Smooth muscle cell (in vitro differentiated cells): ENCODE results near the gene SGCD. TPM values are rescaled to one million over a fixed set of nuclear protein-coding genes. Genes with fewer than 3 reads are reported as not detected.

ENCODE experiments used
- DNase-seq: peaks from one replicate; lab custom pipeline; 2025; ENCODE audit not compliant: unreplicated experiment; lab: John Stamatoyannopoulos, UW
- H2AFZ ChIP-seq: fragments of 200-600 bp; sonication (generic); 2 replicates; pipeline ENCODE4 v1.6.0; 2016; ENCODE audit warnings: antibody characterized with exemption, low read depth, mild to moderate bottlenecking
- H3F3A ChIP-seq: fragments of 200-600 bp; sonication (generic); 2 replicates; pipeline ENCODE4 v1.6.0; 2017; ENCODE audit warnings: antibody characterized with exemption, low read depth
- H3K27ac ChIP-seq: fragments of 200-600 bp; sonication (generic); 2 replicates; pipeline ENCODE4 v1.5.1; 2016; ENCODE audit warnings: low read depth, mild to moderate bottlenecking
- H3K27me3 ChIP-seq: fragments of 200-600 bp; sonication (generic); 2 replicates; pipeline ENCODE4 v1.6.1; 2016; ENCODE audit warnings: low read depth, mild to moderate bottlenecking
- H3K36me3 ChIP-seq: fragments of 200-600 bp; sonication (generic); 2 replicates; pipeline ENCODE4 v1.5.1; 2016; ENCODE audit warnings: low read depth
- H3K4me1 ChIP-seq: fragments of 200-600 bp; sonication (generic); 2 replicates; pipeline ENCODE4 v1.5.1; 2016; ENCODE audit warnings: low read depth
- H3K4me2 ChIP-seq: fragments of 200-600 bp; sonication (generic); 2 replicates; pipeline ENCODE4 v1.6.0; 2016; ENCODE audit warnings: mild to moderate bottlenecking
- H3K4me3 ChIP-seq: fragments of 200-600 bp; sonication (generic); 2 replicates; pipeline ENCODE4 v1.5.1; 2016; ENCODE audit warnings: mild to moderate bottlenecking
- H3K79me2 ChIP-seq: fragments of 200-600 bp; sonication (generic); 2 replicates; pipeline ENCODE4 v1.6.0; 2016; ENCODE audit warnings: low read depth, mild to moderate bottlenecking
- H3K9ac ChIP-seq: fragments of 200-600 bp; sonication (generic); 2 replicates; pipeline ENCODE4 v1.6.0; 2016; ENCODE audit warnings: low read depth
- H3K9me3 ChIP-seq: fragments of 200-600 bp; sonication (generic); replicated peaks from 2 replicates; pipeline ENCODE4 v1.5.1; 2016; ENCODE audit warnings: low read depth
- H4K20me1 ChIP-seq: fragments of 200-600 bp; sonication (generic); 2 replicates; pipeline ENCODE4 v1.6.0; 2016; ENCODE audit warnings: low read depth
- CTCF ChIP-seq: fragments of 200-600 bp; sonication (generic); IDR thresholded peaks from 2 replicates; pipeline ENCODE4 v1.5.1; 2017; ENCODE audit warnings: borderline replicate concordance, mild to moderate bottlenecking, antibody characterized with exemption; ENCODE audit not compliant: insufficient read depth, poor library complexity, severe bottlenecking
- WGBS: methylation state at CpG from one replicate; pipeline ENCODE4 v1.1.7; 2016; ENCODE audit warnings: low lambda C conversion rate; 5-methylcytosine and 5-hydroxymethylcytosine counted together
- polyA plus RNA-seq: library from polyadenylated mRNA; unstranded; fragments of >200 nt; fragmentation: Nextera tagmentation; extraction: Ambion mirVana; gene quantifications from 2 replicates; pipeline ENCODE4 v1.2.1, GENCODE V29; 2016
- total RNA-seq: library from RNA; depleted of rRNA; stranded (reverse); fragments of >200 nt; gene quantifications from 2 replicates; pipeline ENCODE4 v1.2.3, GENCODE V29; 2014

SGCD gene
- total and polyA plus RNA-seq, 2 experiments from 2014 or later: 1.6 to 3.5 TPM

- H3K27me3 ChIP-seq: no peaks in the 10 kb centered on the region
- H3K4me3 ChIP-seq: no peak overlapping the region
- no peaks in the 10 kb centered on the region for H3F3A ChIP-seq
- H3K27ac ChIP-seq: no peak overlapping the region
- H3K4me2 ChIP-seq: no peak overlapping the region
- no peaks in the 10 kb centered on the region for H3K79me2 ChIP-seq
- DNase-seq: no peak
- no peak overlapping the region for H3K9ac ChIP-seq
- H3K4me1 ChIP-seq: no peaks in the 10 kb centered on the region
- no peak overlapping the region for H2AFZ ChIP-seq
- H4K20me1 ChIP-seq: no peaks in the 10 kb centered on the region
- no peaks in the 10 kb centered on the region for H3K9me3 ChIP-seq
- no peak for TF ChIP-seq CTCF
- no peaks in the 10 kb centered on the region for H3K36me3 ChIP-seq
- 63% methylated on average over 2 of the region's 2 CpGs for WGBS
Measured at GRCh38 chr5:156513123-156513815, 186.3 kb downstream of the SGCD start.

GRCh38 chr5:156515121-156515520 lies 188.2 kb downstream of the SGCD start:
- Histone ChIP-seq H3K79me2 (no peaks in the 10 kb centered on the region), H3F3A (no peaks in the 10 kb centered on the region), H3K4me2 (no peak overlapping the region), H3K9ac (no peak overlapping the region), H3K27ac (no peak overlapping the region), H3K4me3 (no peak overlapping the region), H2AFZ (no peak overlapping the region), H3K36me3 (no peaks in the 10 kb centered on the region), H3K27me3 (no peaks in the 10 kb centered on the region), H4K20me1 (no peaks in the 10 kb centered on the region), H3K4me1 (no peaks in the 10 kb centered on the region), H3K9me3 (peaks cover 4% of the 10 kb centered on the region)
- no peak for TF ChIP-seq CTCF
- DNase-seq: no peak
- 92% methylated on average over 2 of the region's 2 CpGs for WGBS

- Histone ChIP-seq H3K4me2 (no peak overlapping the region), H3F3A (no peaks in the 10 kb centered on the region), H3K9ac (no peak overlapping the region), H3K4me1 (no peaks in the 10 kb centered on the region), H3K27me3 (no peaks in the 10 kb centered on the region), H2AFZ (no peak overlapping the region), H3K9me3 (peaks cover 4% of the 10 kb centered on the region), H3K27ac (no peak overlapping the region), H3K79me2 (no peaks in the 10 kb centered on the region), H3K36me3 (no peaks in the 10 kb centered on the region), H3K4me3 (no peak overlapping the region), H4K20me1 (no peaks in the 10 kb centered on the region)
- WGBS: 78% methylated on average over 4 of the region's 4 CpGs
- TF ChIP-seq CTCF: no peak
- no peak for DNase-seq
Measured at GRCh38 chr5:156515803-156516360, 188.9 kb downstream of the SGCD start.
